ENCODE data around the gene ATXN7. TPM values are rescaled to one million over a fixed set of nuclear protein-coding genes. Genes with fewer than 3 reads are reported as not detected.

Gene ATXN7
- total and polyA plus RNA-seq, 2 donors (not counting 1 experiment from before 2014, with no cell fraction given), result 6.3 to 11.1 TPM

DNA sequence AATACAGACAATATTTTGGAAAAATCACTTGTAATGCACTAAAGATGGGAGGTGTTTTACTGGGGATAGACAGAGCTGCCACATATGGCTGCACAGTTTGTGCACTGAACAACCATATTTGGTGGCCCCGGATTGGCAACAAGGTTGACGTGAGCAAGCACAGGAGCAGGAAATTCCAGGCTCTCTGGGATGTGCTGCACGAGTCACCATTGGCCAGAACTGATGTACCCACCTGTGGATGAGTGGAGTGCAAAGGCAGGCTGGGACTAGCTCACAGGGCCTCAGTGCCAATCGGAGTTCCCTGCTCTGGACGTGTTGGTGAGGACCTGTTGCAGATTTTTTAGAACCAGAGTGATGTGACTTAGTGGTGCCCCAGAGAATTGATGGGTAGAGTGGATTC lies 90.5 kb downstream of the ATXN7 start:
- Histone ChIP-seq H3K36me3 (ENCODE audit: control insufficient read depth, insufficient read depth, low read length) (no peaks in the 10 kb centered on the region), H3K79me2 (ENCODE audit: control insufficient read depth, insufficient read depth, low read length) (peaks cover 9% of the 10 kb centered on the region), H3K9ac (ENCODE audit: insufficient read depth, low read length) (no peak overlapping the region), H3K4me2 (ENCODE audit: extremely low read depth, insufficient read depth, low read length) (no peak overlapping the region), H3K27ac (ENCODE audit: insufficient read depth, low read length) (no peak overlapping the region), H4K20me1 (ENCODE audit: control insufficient read depth, extremely low read depth, insufficient read depth, low read length) (no peaks in the 10 kb centered on the region), H3K4me1 (ENCODE audit: control insufficient read depth, extremely low read depth, insufficient read depth, low read length) (peaks cover 6% of the 10 kb centered on the region), H2AFZ (ENCODE audit: low read length) (no peak overlapping the region), H3K27me3 (ENCODE audit: control insufficient read depth, insufficient read depth, low read length) (no peaks in the 10 kb centered on the region), H3K4me3 (replicated peaks in 1 of 4; ENCODE audit: control extremely low read depth in 1 of 4, insufficient read depth in 1 of 4, low read depth in 3 of 4, low read length in 4 of 4) (no peak overlapping the region), H3K9me3 (ENCODE audit: control insufficient read depth, insufficient read depth, low read depth, low read length) (no peaks in the 10 kb centered on the region)
- DNase-seq (ENCODE audit: low read depth in 2 of 2), result peak in 1 of 2 donors; percentile 28
- no peak for TF ChIP-seq EZH2 (IDR thresholded peaks at IDR 0.05; ENCODE audit: low read length, missing control alignments)

DNA sequence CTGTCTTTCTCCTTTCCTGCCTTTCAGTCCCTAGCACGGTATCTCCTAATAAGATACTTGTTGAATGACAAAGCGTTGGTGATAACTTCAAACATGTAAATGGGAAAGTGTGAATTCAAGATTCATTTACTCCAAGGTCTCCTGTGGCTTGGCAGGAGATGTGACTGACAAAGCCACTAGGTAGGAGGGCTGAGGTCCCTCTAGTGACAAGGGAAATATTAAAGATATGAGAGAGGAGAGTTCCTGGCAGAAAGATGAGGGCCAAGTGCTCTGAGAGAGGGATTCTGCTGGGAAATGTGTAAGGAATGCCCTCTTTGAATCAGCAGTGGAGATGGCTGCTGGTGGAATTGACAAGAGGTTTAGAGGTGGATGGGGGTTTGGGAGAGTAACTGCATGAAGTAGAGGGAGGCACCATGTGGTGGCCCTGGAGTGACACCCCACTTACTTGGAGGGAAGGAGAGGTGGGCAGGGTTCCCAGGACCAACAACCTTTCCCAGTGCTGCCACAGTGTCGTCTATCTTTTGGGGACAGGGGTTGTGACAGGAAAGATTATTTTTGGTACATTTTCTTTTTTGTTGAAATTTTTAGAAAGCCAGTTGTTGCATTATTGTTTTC lies 91.5 kb downstream of the ATXN7 start:
- Histone ChIP-seq H3K4me2 (ENCODE audit: extremely low read depth, insufficient read depth, low read length) (no peak overlapping the region), H3K27me3 (ENCODE audit: control insufficient read depth, insufficient read depth, low read length) (no peaks in the 10 kb centered on the region), H3K4me1 (ENCODE audit: control insufficient read depth, extremely low read depth, insufficient read depth, low read length) (peaks cover 9% of the 10 kb centered on the region), H3K27ac (ENCODE audit: insufficient read depth, low read length) (no peak overlapping the region), H4K20me1 (ENCODE audit: control insufficient read depth, extremely low read depth, insufficient read depth, low read length) (no peaks in the 10 kb centered on the region), H2AFZ (ENCODE audit: low read length) (no peak overlapping the region), H3K79me2 (ENCODE audit: control insufficient read depth, insufficient read depth, low read length) (peaks cover 11% of the 10 kb centered on the region), H3K9ac (ENCODE audit: insufficient read depth, low read length) (no peak overlapping the region), H3K4me3 (replicated peaks in 1 of 4; ENCODE audit: control extremely low read depth in 1 of 4, insufficient read depth in 1 of 4, low read depth in 3 of 4, low read length in 4 of 4) (no peak overlapping the region), H3K36me3 (ENCODE audit: control insufficient read depth, insufficient read depth, low read length) (no peaks in the 10 kb centered on the region), H3K9me3 (ENCODE audit: control insufficient read depth, insufficient read depth, low read depth, low read length) (no peaks in the 10 kb centered on the region)
- no peak for DNase-seq (ENCODE audit: low read depth in 2 of 2)
- TF ChIP-seq, protein P1, sequence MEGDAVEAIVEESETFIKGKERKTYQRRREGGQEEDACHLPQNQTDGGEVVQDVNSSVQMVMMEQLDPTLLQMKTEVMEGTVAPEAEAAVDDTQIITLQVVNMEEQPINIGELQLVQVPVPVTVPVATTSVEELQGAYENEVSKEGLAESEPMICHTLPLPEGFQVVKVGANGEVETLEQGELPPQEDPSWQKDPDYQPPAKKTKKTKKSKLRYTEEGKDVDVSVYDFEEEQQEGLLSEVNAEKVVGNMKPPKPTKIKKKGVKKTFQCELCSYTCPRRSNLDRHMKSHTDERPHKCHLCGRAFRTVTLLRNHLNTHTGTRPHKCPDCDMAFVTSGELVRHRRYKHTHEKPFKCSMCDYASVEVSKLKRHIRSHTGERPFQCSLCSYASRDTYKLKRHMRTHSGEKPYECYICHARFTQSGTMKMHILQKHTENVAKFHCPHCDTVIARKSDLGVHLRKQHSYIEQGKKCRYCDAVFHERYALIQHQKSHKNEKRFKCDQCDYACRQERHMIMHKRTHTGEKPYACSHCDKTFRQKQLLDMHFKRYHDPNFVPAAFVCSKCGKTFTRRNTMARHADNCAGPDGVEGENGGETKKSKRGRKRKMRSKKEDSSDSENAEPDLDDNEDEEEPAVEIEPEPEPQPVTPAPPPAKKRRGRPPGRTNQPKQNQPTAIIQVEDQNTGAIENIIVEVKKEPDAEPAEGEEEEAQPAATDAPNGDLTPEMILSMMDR (conservative IDR thresholded peaks at IDR 0.05 in 1 of 2, IDR thresholded peaks at IDR 0.05 in 1 of 2; ENCODE audit: low read depth in 1 of 2, low read length in 2 of 2), result no peak
- TF ChIP-seq EZH2 (IDR thresholded peaks at IDR 0.05; ENCODE audit: low read length, missing control alignments), result no peak

DNA sequence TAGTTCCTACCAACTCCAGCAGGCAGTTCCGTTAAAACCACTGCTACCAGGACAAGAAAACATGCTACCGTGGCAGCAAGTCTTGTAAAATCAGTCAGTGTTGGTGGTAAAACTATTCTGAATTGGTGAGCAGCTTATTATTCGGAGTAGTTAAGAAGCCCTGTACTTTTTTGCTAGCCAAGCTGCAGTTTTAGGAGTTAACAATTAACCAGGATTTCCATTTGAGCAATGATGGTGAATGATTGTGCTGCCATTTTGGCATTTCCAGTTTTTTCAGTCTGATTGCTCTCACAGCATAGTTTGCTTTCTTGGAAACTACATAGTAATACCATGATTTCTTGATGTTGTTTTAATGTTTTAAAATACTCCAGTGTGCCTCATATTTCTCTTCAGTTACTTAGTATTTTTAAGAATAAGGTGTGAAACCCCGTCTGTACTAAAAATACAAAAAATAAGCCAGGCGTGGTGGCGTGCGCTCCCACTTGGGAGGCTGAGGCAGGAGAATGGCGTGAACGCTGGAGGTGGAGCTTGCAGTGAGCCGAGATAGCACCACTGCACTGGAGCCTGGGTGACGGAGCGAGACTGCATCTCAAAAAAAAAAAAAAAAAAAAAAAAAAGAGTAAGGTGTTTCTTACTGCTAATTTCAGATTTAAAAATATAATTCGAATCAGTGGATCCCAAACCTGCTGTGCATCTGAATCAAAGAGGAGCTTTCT lies 92.3 kb downstream of the ATXN7 start:
- no peak overlapping the region for H3K9ac ChIP-seq (ENCODE audit: insufficient read depth, low read length)
- H3K79me2 ChIP-seq (ENCODE audit: control insufficient read depth, insufficient read depth, low read length), result peaks cover 12% of the 10 kb centered on the region
- H3K27me3 ChIP-seq (ENCODE audit: control insufficient read depth, insufficient read depth, low read length), result no peaks in the 10 kb centered on the region
- DNase-seq (ENCODE audit: low read depth in 2 of 2), result no peak
- H3K4me2 ChIP-seq (ENCODE audit: extremely low read depth, insufficient read depth, low read length), result no peak overlapping the region
- no peaks in the 10 kb centered on the region for H3K9me3 ChIP-seq (ENCODE audit: control insufficient read depth, insufficient read depth, low read depth, low read length)
- peaks cover 9% of the 10 kb centered on the region for H3K4me1 ChIP-seq (ENCODE audit: control insufficient read depth, extremely low read depth, insufficient read depth, low read length)
- no peaks in the 10 kb centered on the region for H4K20me1 ChIP-seq (ENCODE audit: control insufficient read depth, extremely low read depth, insufficient read depth, low read length)
- no peak for TF ChIP-seq EZH2 (IDR thresholded peaks at IDR 0.05; ENCODE audit: low read length, missing control alignments)
- TF ChIP-seq, protein P1 (conservative IDR thresholded peaks at IDR 0.05 in 1 of 2, IDR thresholded peaks at IDR 0.05 in 1 of 2; ENCODE audit: low read depth in 1 of 2, low read length in 2 of 2), result no peak
- H3K27ac ChIP-seq (ENCODE audit: insufficient read depth, low read length), result no peak overlapping the region
- H2AFZ ChIP-seq (ENCODE audit: low read length), result no peak overlapping the region
- no peaks in the 10 kb centered on the region for H3K36me3 ChIP-seq (ENCODE audit: control insufficient read depth, insufficient read depth, low read length)
- H3K4me3 ChIP-seq (replicated peaks in 1 of 4; ENCODE audit: control extremely low read depth in 1 of 4, insufficient read depth in 1 of 4, low read depth in 3 of 4, low read length in 4 of 4), result no peak overlapping the region

Data from fibroblast of lung (primary cell).